DOHH2 (cell line): ENCODE data around the gene CENPC.

Source experiments
- H3F3A ChIP-seq: fragments of 200-600 bp; sonication (generic), shearing (Covaris generic); 2 replicates; pipeline ENCODE4 v1.6.0; 2016; ENCODE audit warnings: antibody characterized with exemption, mild to moderate bottlenecking; ENCODE audit not compliant: control insufficient read depth, insufficient read depth
- H3K27ac ChIP-seq: fragments of 200-600 bp; sonication (generic); 2 replicates; pipeline ENCODE4 v1.5.1; 2014; ENCODE audit warnings: low read depth, mild to moderate bottlenecking, low read length, moderate library complexity
- H3K27me3 ChIP-seq: fragments of 200-600 bp; sonication (generic); 2 replicates; pipeline ENCODE4 v1.6.1; 2014; ENCODE audit warnings: mild to moderate bottlenecking, low read length, mixed read lengths; ENCODE audit not compliant: control insufficient read depth
- H3K36me3 ChIP-seq: fragments of 200-600 bp; sonication (generic); 2 replicates; pipeline ENCODE4 v1.6.1; 2014; ENCODE audit warnings: mild to moderate bottlenecking, low read length, moderate library complexity, mixed read lengths; ENCODE audit not compliant: control insufficient read depth
- H3K4me1 ChIP-seq: fragments of 200-600 bp; sonication (generic); 2 replicates; pipeline ENCODE4 v1.6.1; 2014; ENCODE audit warnings: mild to moderate bottlenecking, low read length, mixed read lengths; ENCODE audit not compliant: control insufficient read depth
- H3K4me2 ChIP-seq: fragments of 200-600 bp; sonication (generic); 2 replicates; pipeline ENCODE4 v1.6.0; 2014; ENCODE audit warnings: mild to moderate bottlenecking, low read length, moderate library complexity
- H3K4me3 ChIP-seq: fragments of 200-600 bp; sonication (generic); 2 replicates; pipeline ENCODE4 v1.5.1; 2014; ENCODE audit warnings: mild to moderate bottlenecking, low read length, mixed read lengths
- H3K79me2 ChIP-seq: fragments of 200-600 bp; sonication (generic); 2 replicates; pipeline ENCODE4 v1.6.1; 2014; ENCODE audit warnings: mild to moderate bottlenecking, low read length, mixed read lengths; ENCODE audit not compliant: control insufficient read depth
- H3K9me2 ChIP-seq: fragments of 200-600 bp; sonication (generic); replicated peaks from 2 replicates; pipeline ENCODE4 v1.6.1; 2014; ENCODE audit warnings: mild to moderate bottlenecking, low read length, mixed read lengths; ENCODE audit not compliant: control insufficient read depth
- H3K9me3 ChIP-seq: fragments of 200-600 bp; sonication (generic); 2 replicates; pipeline ENCODE4 v1.6.1; 2014; ENCODE audit warnings: antibody characterized with exemption, low read length, mixed read lengths; ENCODE audit not compliant: control insufficient read depth, insufficient read depth
- H4K20me1 ChIP-seq: fragments of 200-600 bp; sonication (generic); 2 replicates; pipeline ENCODE4 v1.6.0; 2014; ENCODE audit warnings: low read depth, mild to moderate bottlenecking, antibody characterized with exemption, low read length, moderate library complexity; ENCODE audit not compliant: control insufficient read depth, insufficient read depth
- CTCF ChIP-seq: fragments of 200-600 bp; sonication (generic); IDR thresholded peaks from one replicate; pipeline ENCODE4 v1.5.1; 2014; ENCODE audit warnings: antibody characterized with exemption, mild to moderate bottlenecking, low read depth, low read length; ENCODE audit not compliant: poor library complexity, severe bottlenecking
- EZH2phosphoT487 ChIP-seq: fragments of 200-600 bp; sonication (generic); IDR thresholded peaks from 2 replicates; pipeline ENCODE4 v1.6.1; 2017; ENCODE audit warnings: borderline replicate concordance, mild to moderate bottlenecking, antibody characterized with exemption, low read length, moderate library complexity, mixed read lengths

The CENPC gene

GRCh38 chr4:67522851-67523671 is 22.2 kb downstream of the CENPC start:
- Histone ChIP-seq H3K79me2 (peaks cover 80% of the 10 kb centered on the region), H3K4me3 (no peak overlapping the region), H3K9me3 (no peaks in the 10 kb centered on the region), H3K4me2 (no peak overlapping the region), H3F3A (no peaks in the 10 kb centered on the region), H3K4me1 (no peaks in the 10 kb centered on the region), H3K36me3 (peaks cover 79% of the 10 kb centered on the region), H3K9me2 (no peaks in the 10 kb centered on the region), H3K27ac (no peak overlapping the region), H4K20me1 (no peaks in the 10 kb centered on the region), H3K27me3 (no peaks in the 10 kb centered on the region)
- TF ChIP-seq EZH2phosphoT487: no peak
- no peak for TF ChIP-seq CTCF

- Histone ChIP-seq H4K20me1 (no peaks in the 10 kb centered on the region), H3K79me2 (peaks cover 72% of the 10 kb centered on the region), H3K36me3 (peaks cover 78% of the 10 kb centered on the region), H3K9me2 (no peaks in the 10 kb centered on the region), H3K4me3 (no peak overlapping the region), H3K27ac (no peak overlapping the region), H3K9me3 (no peaks in the 10 kb centered on the region), H3K27me3 (no peaks in the 10 kb centered on the region), H3K4me1 (no peaks in the 10 kb centered on the region), H3K4me2 (no peak overlapping the region), H3F3A (no peaks in the 10 kb centered on the region)
- TF ChIP-seq EZH2phosphoT487 (no peak), CTCF (no peak)
Observed at GRCh38 chr4:67522230-67522629, 23.1 kb downstream of the CENPC start.

- H3K79me2 ChIP-seq: peaks cover 67% of the 10 kb centered on the region
Observed at GRCh38 chr4:67521506-67521905, 23.8 kb downstream of the CENPC start.

More at GRCh38 chr4:67521506-67521905, 23.8 kb downstream of the CENPC start:
- Histone ChIP-seq H3K27me3 (no peaks in the 10 kb centered on the region), H3K4me2 (no peak overlapping the region), H4K20me1 (no peaks in the 10 kb centered on the region), H3K9me3 (no peaks in the 10 kb centered on the region), H3F3A (no peaks in the 10 kb centered on the region), H3K4me3 (no peak overlapping the region), H3K4me1 (no peaks in the 10 kb centered on the region), H3K9me2 (no peaks in the 10 kb centered on the region), H3K36me3 (peaks cover 78% of the 10 kb centered on the region), H3K27ac (no peak overlapping the region)
- TF ChIP-seq EZH2phosphoT487 (no peak), CTCF (no peak)
